Measurements from ENCODE around the gene KEAP1. TPM values are rescaled to one million over a fixed set of nuclear protein-coding genes. Genes with fewer than 3 reads are reported as not detected.
"Not testable (repeated sequence)": the region's sequence is repeated elsewhere in the genome, so short reads cannot be mapped to it uniquely, and the experiment has no call there.

KEAP1 gene
- total RNA-seq, 4 donors from 2014 or later: 66.2 to 86.9 (median 76.4) TPM

- no peak for DNase-seq
- Histone ChIP-seq H3K27me3 (no peaks in the 10 kb centered on the region), H3K4me1 (no peaks in the 10 kb centered on the region), H3K36me3 (peaks cover 0 to 42% (median 11%) of the 10 kb centered on the region in 3 donors), H3K9me3 (no peaks in the 10 kb centered on the region), H3K27ac (no peak overlapping the region), H3K4me3 (no peak overlapping the region)
- intact Hi-C loops (cut with DNase I): no loop called here
- WGBS, 2 donors: 96 to 100% methylated on average over 5 to 8 of the region's 20 CpGs
- TF ChIP-seq POLR2A (IDR thresholded peaks at IDR 0.05) (no peak), CTCF (IDR thresholded peaks at IDR 0.05) (no peak)
Measured at GRCh38 chr19:10467104-10467706, 36.0 kb downstream of the KEAP1 start.

GRCh38 chr19:10464456-10464855 is 38.7 kb downstream of the KEAP1 start:
- no peaks in the 10 kb centered on the region for H3K27me3 ChIP-seq
- intact Hi-C loops (cut with DNase I): no loop called here
- peaks cover 0 to 14% (median 7%) of the 10 kb centered on the region in 3 donors for H3K4me1 ChIP-seq
- peaks cover 0 to 45% (median 11%) of the 10 kb centered on the region in 3 donors for H3K36me3 ChIP-seq
- WGBS, 2 donors: 61 to 70% methylated on average over 4 to 5 of the region's 5 CpGs
- no peak for TF ChIP-seq CTCF (IDR thresholded peaks at IDR 0.05)
- TF ChIP-seq POLR2A (IDR thresholded peaks at IDR 0.05): no peak
- no peak for DNase-seq
- H3K4me3 ChIP-seq: no peak overlapping the region
- no peak overlapping the region for H3K27ac ChIP-seq
- no peaks in the 10 kb centered on the region for H3K9me3 ChIP-seq

DNA sequence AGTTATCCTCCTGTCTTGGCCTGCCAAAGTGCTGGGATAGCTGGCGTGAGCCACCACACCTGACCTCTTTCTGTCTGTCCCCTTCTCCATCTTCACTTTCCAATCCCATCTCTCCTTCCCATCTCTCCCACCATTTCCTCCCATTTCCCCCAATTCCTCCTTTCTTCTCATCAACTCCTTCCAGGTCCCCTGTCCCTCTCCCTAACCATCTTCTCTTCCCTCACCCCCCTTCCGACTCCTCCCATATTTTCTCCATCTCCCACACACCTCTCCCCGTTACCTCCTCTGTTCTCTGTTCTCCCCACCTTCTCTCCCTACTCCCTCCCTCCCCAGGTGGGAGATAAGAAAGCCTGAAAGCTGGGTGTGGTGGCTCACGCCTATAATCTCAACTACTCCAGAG is 40.6 kb downstream of the KEAP1 start:
- Histone ChIP-seq H3K36me3 (peaks cover 0 to 45% (median 11%) of the 10 kb centered on the region in 3 donors), H3K27me3 (no peaks in the 10 kb centered on the region), H3K9me3 (no peaks in the 10 kb centered on the region), H3K4me3 (no peak overlapping the region), H3K27ac (no peak overlapping the region), H3K4me1 (peaks cover 0 to 14% (median 7%) of the 10 kb centered on the region in 3 donors)
- TF ChIP-seq POLR2A (IDR thresholded peaks at IDR 0.05) (no peak), CTCF (IDR thresholded peaks at IDR 0.05) (no peak)
- intact Hi-C loops (cut with DNase I): no loop called here
- 82% methylated on average over 4 of the region's 4 CpGs for WGBS, 2 donors
- DNase-seq: no peak

DNA sequence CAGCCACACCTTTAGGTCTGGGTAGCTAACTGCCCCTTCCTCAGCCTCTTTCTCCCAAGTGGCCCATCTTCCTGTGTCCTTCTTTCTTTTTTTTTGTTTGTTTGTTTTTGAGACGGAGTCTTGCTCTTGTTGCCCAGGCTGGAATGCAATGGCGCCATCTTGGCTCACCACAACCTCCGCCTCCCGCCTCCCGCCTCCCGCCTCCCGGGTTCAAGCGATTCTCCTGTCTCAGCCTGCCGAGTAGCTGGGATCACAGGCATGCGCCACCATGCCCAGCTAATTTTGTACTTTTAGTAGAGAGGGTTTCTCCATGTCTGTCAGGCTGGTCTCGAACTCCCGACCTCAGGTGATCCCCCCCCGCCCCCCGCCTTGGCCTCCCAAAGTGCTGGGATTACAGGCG is 41.1 kb downstream of the KEAP1 start:
- not testable (repeated sequence) for DNase-seq
- WGBS, 2 donors: 68 to 77% methylated on average over 13 to 15 of the region's 15 CpGs

GRCh38 chr19:10461047-10461949 is 41.9 kb downstream of the KEAP1 start:
- intact Hi-C loops (cut with DNase I): no loop called here
- Histone ChIP-seq H3K36me3 (peaks cover 0 to 33% (median 0%) of the 10 kb centered on the region in 3 donors), H3K9me3 (no peaks in the 10 kb centered on the region), H3K4me1 (peaks cover 0 to 14% (median 7%) of the 10 kb centered on the region in 3 donors), H3K27me3 (no peaks in the 10 kb centered on the region), H3K27ac (peak overlapping the region in 1 of 4 donors; percentile 9), H3K4me3 (peak overlapping the region; percentile 21 to 62 (median 40))
- no peak for TF ChIP-seq POLR2A (IDR thresholded peaks at IDR 0.05)
- no peak for TF ChIP-seq CTCF (IDR thresholded peaks at IDR 0.05)
- WGBS, 2 donors: 4 to 7% methylated on average over 3 to 15 of the region's 45 CpGs
- peak; percentile 79 for DNase-seq

More for the DNA sequence above, 41.1 kb downstream of the KEAP1 start:
- peaks cover 0 to 40% (median 6%) of the 10 kb centered on the region in 3 donors for H3K36me3 ChIP-seq
- H3K9me3 ChIP-seq; intact Hi-C loops (cut with DNase I); H3K27ac ChIP-seq; H3K27me3 ChIP-seq; H3K4me3 ChIP-seq: not testable (repeated sequence)
- peaks cover 0 to 14% (median 7%) of the 10 kb centered on the region in 3 donors for H3K4me1 ChIP-seq

All from esophagus squamous epithelium (tissue), 5 donors.